CD4-positive, alpha-beta T cell treated with Interleukin-1 beta for 1 hour (primary cell): ENCODE data around the gene KANTR.
"Not testable (repeated sequence)": the region's sequence is repeated elsewhere in the genome, so short reads cannot be mapped to it uniquely, and the experiment has no call there.

ENCODE experiments used
- DNase-seq, 2 donors: peaks; one replicate each; pipeline ENCODE4 v3.0.0-alpha.2; 2020 to 2022

Gene KANTR

DNA sequence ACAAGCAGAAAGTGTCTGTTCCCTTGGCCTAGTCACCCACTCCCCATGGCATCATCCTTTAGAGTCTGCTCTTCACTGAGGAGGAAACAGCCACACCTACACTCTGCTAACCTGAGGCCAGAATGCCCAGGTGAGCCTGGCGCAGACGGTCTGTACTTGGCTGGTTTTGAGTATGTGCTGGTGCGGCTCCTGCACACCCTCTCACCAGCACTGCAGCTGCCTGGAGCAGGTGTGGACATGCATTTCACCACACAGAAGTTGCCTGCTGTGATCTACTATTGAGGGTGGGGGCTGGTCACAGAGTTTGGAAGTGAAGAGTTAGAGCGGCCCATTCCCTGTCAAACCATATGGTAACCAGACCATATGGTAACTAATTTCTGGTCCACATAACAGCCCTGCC, 39.5 kb downstream of the KANTR start:
- no peak for DNase-seq

DNA sequence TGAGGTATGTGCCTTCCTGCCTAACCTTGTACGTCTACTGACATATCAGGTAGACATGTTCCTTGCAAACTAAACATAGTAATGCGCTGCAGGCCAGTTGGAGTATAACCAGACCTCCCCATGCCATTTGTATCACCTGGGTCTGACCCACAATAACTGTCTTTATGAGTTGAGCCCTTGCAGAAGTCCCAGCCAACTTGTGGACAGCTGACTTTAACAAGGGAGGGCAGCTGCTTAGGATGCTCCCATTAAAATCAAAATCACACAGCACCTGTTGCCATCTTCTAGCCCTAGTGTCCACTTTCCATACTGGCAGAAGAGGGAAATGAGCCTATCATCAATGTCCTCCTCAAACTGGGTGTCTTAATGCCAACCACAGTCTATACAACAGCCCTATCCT, 41.6 kb downstream of the KANTR start:
- no peak for DNase-seq

DNA sequence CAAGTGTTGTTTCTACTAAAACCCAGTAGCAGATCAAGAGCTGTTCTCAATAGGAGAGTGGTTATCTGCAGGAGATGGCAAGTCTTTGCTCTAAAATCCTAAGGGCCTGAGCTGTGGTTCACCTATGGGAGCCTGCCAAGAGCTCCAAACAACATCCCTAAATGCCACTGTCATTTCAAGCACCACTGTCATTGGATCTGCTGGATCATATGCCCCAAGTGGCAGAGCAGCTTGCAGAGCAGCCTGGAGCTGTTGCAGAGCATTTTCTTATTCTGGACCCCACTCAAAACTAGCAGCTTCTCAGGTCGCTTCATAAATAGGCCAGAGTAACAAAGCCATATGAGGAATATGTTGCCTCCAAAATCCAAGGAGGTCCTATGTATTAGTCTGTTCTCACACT, 59.6 kb downstream of the KANTR start:
- DNase-seq, result no peak

- DNase-seq, result no peak
Observed at GRCh38 chrX:53155512-53156206, 61.7 kb downstream of the KANTR start.

DNA sequence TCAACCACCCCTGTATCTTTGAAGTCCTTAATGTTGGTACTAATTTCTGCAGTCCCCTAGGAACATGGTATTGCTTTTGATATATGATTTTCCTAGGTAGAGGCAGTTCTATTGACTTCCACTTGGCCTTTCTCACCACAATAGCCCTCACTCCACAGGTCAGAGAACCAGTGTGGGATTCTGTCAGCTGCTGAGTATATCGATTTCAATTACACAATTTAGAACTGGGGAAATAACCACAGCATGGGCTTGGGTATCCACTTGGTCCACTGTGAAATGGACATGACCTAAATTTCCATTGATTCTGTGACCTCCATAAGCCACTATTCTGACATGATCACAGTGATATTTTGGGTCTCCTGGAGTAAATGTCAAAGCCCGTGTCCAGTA, 62.3 kb downstream of the KANTR start:
- DNase-seq, result no peak

- DNase-seq, result no peak
Observed at GRCh38 chrX:53159184-53159583, 65.2 kb downstream of the KANTR start.

DNA sequence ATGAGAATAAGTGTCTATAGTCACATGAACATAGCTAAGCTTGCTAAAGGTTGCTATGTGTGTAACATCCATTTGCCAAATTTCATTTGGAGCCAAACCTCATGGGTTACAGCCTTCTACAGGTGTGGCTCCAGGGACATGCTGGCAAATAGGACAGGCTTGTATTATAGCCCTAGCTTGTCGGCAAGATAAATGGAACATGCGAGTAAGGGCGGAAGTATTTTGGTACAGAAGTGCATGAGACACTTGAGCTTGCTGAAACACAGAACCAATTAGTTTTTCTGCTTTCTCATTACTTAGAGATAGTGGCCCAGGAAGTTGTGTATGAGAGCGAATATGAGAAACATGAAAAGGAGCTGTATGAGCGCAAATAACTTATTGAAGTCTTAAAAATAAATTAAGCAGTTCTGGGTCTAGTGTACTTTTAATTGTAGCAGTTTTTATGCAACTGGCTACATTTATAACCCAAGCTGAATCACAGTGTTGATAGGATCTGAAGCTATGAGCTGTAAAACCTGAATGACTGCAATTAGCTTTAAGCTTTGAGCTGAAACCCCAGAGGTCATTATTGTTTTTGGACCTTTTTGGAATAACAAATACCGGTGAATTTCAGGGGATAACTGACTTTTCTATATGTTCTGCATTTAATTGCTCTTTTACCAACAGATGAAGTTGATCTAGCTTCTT, 66.5 kb downstream of the KANTR start:
- no peak for DNase-seq

DNA sequence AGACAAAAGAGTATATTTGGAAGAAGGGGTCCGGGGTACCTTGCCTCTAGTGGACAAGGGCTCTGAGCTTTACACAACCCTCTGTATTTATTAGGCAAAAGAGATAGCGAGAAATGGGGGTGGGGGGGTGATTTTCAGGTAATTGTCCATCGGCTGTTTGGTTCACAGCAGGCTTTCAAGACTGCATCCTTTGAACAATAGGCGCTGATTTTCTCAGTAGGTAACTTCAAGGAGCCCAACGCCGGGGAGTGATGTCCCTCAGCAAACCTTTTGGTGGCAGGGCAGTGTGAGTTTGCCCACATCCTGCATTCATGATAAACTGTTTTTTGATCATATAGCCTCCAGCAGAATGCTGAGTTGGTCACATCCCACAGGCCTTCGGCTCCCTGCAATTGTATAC, 69.5 kb downstream of the KANTR start:
- no peak for DNase-seq

- DNase-seq, result not testable (repeated sequence)
Observed at GRCh38 chrX:53164566-53164965, 70.6 kb downstream of the KANTR start.

DNA sequence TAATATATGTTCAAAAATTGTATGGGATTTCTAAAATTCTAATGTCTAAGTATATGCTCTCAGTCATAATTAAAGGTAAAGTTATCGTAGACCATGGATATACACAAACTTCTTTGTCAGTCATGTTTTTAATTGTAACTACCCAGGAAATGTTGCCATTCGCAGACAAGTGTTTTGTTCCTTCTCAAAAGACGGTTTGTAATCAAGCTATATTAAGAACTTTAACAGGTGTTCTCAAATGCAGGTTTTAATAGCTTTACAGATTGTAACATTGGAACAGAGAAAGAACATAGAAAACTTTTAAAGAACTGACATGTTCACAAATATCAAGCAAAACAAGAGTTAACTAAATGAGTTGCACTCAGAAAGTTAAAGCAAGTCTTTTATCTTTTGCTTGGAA, 72.2 kb downstream of the KANTR start:
- DNase-seq, result no peak

DNA sequence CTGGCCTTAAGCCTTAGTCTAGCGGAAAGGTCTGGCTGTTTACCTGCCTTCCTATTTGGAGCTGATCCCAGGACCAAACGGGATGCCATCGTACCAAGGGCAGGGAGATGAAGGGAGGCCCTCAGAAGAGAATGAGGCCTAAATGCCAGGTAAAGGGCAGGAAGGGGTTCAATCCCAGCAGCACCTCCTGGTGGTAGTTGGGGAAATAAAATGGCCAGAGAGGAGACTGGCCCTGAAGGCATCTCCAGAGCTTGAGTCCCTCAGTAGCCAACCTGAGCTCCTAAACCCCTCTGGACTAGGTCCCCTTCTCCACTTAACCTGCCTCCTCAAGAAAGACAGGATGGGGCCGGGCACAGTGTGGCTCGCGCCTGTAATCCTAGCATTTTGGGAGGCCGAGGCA, 77.4 kb downstream of the KANTR start:
- no peak for DNase-seq
